Smooth muscle cell (in vitro differentiated cells): ENCODE results near the gene SRPRB. TPM values are rescaled to one million over a fixed set of nuclear protein-coding genes. Genes with fewer than 3 reads are reported as not detected.

ENCODE experiments used
- DNase-seq: peaks from one replicate; lab custom pipeline; 2025; ENCODE audit not compliant: unreplicated experiment; lab: John Stamatoyannopoulos, UW
- H2AFZ ChIP-seq: fragments of 200-600 bp; sonication (generic); 2 replicates; pipeline ENCODE4 v1.6.0; 2016; ENCODE audit warnings: antibody characterized with exemption, low read depth, mild to moderate bottlenecking
- H3F3A ChIP-seq: fragments of 200-600 bp; sonication (generic); 2 replicates; pipeline ENCODE4 v1.6.0; 2017; ENCODE audit warnings: antibody characterized with exemption, low read depth
- H3K27ac ChIP-seq: fragments of 200-600 bp; sonication (generic); 2 replicates; pipeline ENCODE4 v1.5.1; 2016; ENCODE audit warnings: low read depth, mild to moderate bottlenecking
- H3K27me3 ChIP-seq: fragments of 200-600 bp; sonication (generic); 2 replicates; pipeline ENCODE4 v1.6.1; 2016; ENCODE audit warnings: low read depth, mild to moderate bottlenecking
- H3K36me3 ChIP-seq: fragments of 200-600 bp; sonication (generic); 2 replicates; pipeline ENCODE4 v1.5.1; 2016; ENCODE audit warnings: low read depth
- H3K4me1 ChIP-seq: fragments of 200-600 bp; sonication (generic); 2 replicates; pipeline ENCODE4 v1.5.1; 2016; ENCODE audit warnings: low read depth
- H3K4me2 ChIP-seq: fragments of 200-600 bp; sonication (generic); 2 replicates; pipeline ENCODE4 v1.6.0; 2016; ENCODE audit warnings: mild to moderate bottlenecking
- H3K4me3 ChIP-seq: fragments of 200-600 bp; sonication (generic); 2 replicates; pipeline ENCODE4 v1.5.1; 2016; ENCODE audit warnings: mild to moderate bottlenecking
- H3K79me2 ChIP-seq: fragments of 200-600 bp; sonication (generic); 2 replicates; pipeline ENCODE4 v1.6.0; 2016; ENCODE audit warnings: low read depth, mild to moderate bottlenecking
- H3K9ac ChIP-seq: fragments of 200-600 bp; sonication (generic); 2 replicates; pipeline ENCODE4 v1.6.0; 2016; ENCODE audit warnings: low read depth
- H3K9me3 ChIP-seq: fragments of 200-600 bp; sonication (generic); replicated peaks from 2 replicates; pipeline ENCODE4 v1.5.1; 2016; ENCODE audit warnings: low read depth
- H4K20me1 ChIP-seq: fragments of 200-600 bp; sonication (generic); 2 replicates; pipeline ENCODE4 v1.6.0; 2016; ENCODE audit warnings: low read depth
- CTCF ChIP-seq: fragments of 200-600 bp; sonication (generic); IDR thresholded peaks from 2 replicates; pipeline ENCODE4 v1.5.1; 2017; ENCODE audit warnings: borderline replicate concordance, mild to moderate bottlenecking, antibody characterized with exemption; ENCODE audit not compliant: insufficient read depth, poor library complexity, severe bottlenecking
- WGBS: methylation state at CpG from one replicate; pipeline ENCODE4 v1.1.7; 2016; ENCODE audit warnings: low lambda C conversion rate; 5-methylcytosine and 5-hydroxymethylcytosine counted together
- polyA plus RNA-seq: library from polyadenylated mRNA; unstranded; fragments of >200 nt; fragmentation: Nextera tagmentation; extraction: Ambion mirVana; gene quantifications from 2 replicates; pipeline ENCODE4 v1.2.1, GENCODE V29; 2016
- total RNA-seq: library from RNA; depleted of rRNA; stranded (reverse); fragments of >200 nt; gene quantifications from 2 replicates; pipeline ENCODE4 v1.2.3, GENCODE V29; 2014

The SRPRB gene
- 59.3 and 60.6 TPM in 2 replicates for total RNA-seq
- 78.9 and 98.3 TPM in 2 replicates for polyA plus RNA-seq

- Histone ChIP-seq H3K27ac (peak within 1 kb of the TSS; percentile 37), H2AFZ (peak within 1 kb of the TSS; percentile 86), H3K9ac (peak within 1 kb of the TSS; percentile 80), H3F3A (no peaks in the 10 kb centered on the region), H4K20me1 (peaks cover 8% of the 10 kb centered on the region), H3K4me3 (peak within 1 kb of the TSS; percentile 81), H3K9me3 (no peaks in the 10 kb centered on the region), H3K4me1 (peaks cover 9% of the 10 kb centered on the region), H3K79me2 (peaks cover 24% of the 10 kb centered on the region), H3K4me2 (peak within 1 kb of the TSS; percentile 94), H3K36me3 (peaks cover 4% of the 10 kb centered on the region), H3K27me3 (no peaks in the 10 kb centered on the region)
- under 1% methylated on average over 51 of the region's 53 CpGs for WGBS
- DNase-seq: peak; percentile 78
- no peak for TF ChIP-seq CTCF
These were observed at the start of gene SRPRB for GRCh38 chr3:133805702-133806475. Gene SRPRB (plus strand): TSS chr3:133805815. CDS start chr3:133805849, 34 bp downstream.

GRCh38 chr3:133756716-133757694 lies 48.6 kb upstream of the SRPRB start:
- Histone ChIP-seq H3F3A (no peaks in the 10 kb centered on the region), H3K36me3 (no peaks in the 10 kb centered on the region), H4K20me1 (no peaks in the 10 kb centered on the region), H3K4me1 (no peaks in the 10 kb centered on the region), H3K9ac (no peak overlapping the region), H3K4me3 (no peak overlapping the region), H3K9me3 (no peaks in the 10 kb centered on the region), H3K4me2 (no peak overlapping the region), H3K27ac (no peak overlapping the region), H3K27me3 (peaks cover 7% of the 10 kb centered on the region), H2AFZ (no peak overlapping the region), H3K79me2 (no peaks in the 10 kb centered on the region)
- 90% methylated on average over 20 of the region's 20 CpGs for WGBS
- DNase-seq: no peak
- no peak for TF ChIP-seq CTCF

GRCh38 chr3:133757701-133758567 lies 47.7 kb upstream of the SRPRB start:
- WGBS: 86% methylated on average over 6 of the region's 6 CpGs
- peaks cover 15% of the 10 kb centered on the region for H3K27me3 ChIP-seq
- no peak overlapping the region for H3K27ac ChIP-seq
- no peaks in the 10 kb centered on the region for H4K20me1 ChIP-seq
- no peaks in the 10 kb centered on the region for H3K79me2 ChIP-seq
- H3K4me2 ChIP-seq: no peak overlapping the region
- H2AFZ ChIP-seq: no peak overlapping the region
- no peaks in the 10 kb centered on the region for H3K4me1 ChIP-seq
- no peaks in the 10 kb centered on the region for H3K9me3 ChIP-seq
- no peaks in the 10 kb centered on the region for H3K36me3 ChIP-seq
- no peak overlapping the region for H3K4me3 ChIP-seq
- H3F3A ChIP-seq: no peaks in the 10 kb centered on the region
- no peak overlapping the region for H3K9ac ChIP-seq
- no peak for DNase-seq
- no peak for TF ChIP-seq CTCF
